NOMO-1 treated with dmso at 0.1 percent for 144 hours (cell line): Measurements from ENCODE around the gene GLP1R.
"Not testable (repeated sequence)": the region's sequence is repeated elsewhere in the genome, so short reads cannot be mapped to it uniquely, and the experiment has no call there.

Experiments
- DNase-seq: peaks from one replicate; lab custom pipeline; 2025; ENCODE audit not compliant: unreplicated experiment; lab: John Stamatoyannopoulos, UW

Gene GLP1R

DNA sequence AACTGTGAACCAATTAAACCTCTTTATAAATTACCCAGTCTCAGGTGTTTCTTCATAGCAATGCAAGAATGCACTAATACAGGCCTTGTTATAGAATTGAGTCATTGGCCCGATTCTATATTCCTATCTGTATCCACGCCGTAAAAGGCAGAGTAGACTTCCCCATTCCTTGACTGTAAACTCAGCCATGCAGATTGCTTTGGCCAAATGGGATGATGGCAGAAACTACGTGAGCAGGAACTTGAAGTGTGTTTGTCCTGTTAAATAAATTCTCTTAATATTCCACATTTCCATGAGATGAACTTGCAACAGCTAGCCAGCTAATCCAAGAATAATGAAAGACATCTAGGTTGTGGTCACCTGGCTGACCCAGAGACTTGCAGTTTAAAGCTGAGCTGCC, 70.3 kb downstream of the GLP1R start:
- no peak for DNase-seq

DNA sequence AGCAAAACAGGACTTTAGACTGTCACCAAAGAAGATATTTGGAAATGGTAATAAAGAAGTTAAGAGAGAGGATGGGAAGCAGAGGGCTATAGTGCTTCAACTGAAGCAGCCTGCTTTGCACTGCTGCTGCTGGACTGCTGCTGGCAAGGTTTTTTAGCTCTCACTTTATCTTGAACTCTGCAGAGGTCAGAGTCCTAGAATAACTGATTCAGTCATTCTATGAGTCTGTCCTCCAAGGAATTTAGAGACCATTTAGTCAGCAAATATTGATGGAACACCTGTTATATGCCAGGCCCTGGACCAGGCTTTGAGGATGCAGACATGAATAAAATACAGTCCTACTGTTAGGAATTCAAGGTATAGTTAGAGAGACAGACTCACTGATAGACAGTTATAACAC, 75.5 kb downstream of the GLP1R start:
- no peak for DNase-seq

DNA sequence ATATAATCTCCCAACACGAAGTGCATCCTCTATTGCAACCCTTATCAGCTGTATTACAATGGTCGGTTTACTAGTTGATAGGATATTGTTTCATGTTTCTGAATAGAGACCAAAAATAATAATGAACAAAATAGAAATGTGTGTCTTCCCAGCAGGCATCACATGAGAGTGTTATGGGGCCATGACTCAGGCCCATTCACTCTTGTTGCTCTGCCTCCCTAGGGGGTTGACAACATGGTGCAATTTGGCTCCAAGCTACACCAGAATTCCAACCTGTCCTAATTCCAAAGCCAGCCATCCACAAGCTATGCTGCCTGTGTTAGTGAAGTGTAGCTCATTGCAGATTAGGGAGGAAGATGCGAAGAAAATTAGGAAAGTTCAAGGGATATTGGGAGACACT, 79.5 kb downstream of the GLP1R start:
- no peak for DNase-seq

DNA sequence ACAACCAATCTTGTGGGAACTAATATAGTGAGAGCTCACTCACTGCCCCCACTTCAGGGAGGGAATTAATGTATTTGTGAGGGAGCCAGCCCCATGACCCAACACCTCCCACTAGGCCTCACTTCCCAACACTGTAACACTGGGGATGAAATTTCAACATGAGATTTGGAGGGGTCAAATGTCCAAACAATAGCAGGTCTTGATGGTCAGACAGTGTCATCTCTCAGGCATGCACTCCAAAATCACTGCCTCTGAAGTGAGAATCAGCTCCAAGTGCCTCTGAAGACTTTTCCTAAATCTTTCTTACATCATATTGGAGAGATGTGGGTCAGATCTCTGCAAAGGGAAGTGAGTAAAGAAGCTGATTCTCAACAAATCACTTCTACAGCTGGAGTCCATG, 80.3 kb downstream of the GLP1R start:
- DNase-seq, result no peak

- DNase-seq, result no peak
These were observed 82.1 kb downstream of the GLP1R start for GRCh38 chr6:39130691-39131090.

DNA sequence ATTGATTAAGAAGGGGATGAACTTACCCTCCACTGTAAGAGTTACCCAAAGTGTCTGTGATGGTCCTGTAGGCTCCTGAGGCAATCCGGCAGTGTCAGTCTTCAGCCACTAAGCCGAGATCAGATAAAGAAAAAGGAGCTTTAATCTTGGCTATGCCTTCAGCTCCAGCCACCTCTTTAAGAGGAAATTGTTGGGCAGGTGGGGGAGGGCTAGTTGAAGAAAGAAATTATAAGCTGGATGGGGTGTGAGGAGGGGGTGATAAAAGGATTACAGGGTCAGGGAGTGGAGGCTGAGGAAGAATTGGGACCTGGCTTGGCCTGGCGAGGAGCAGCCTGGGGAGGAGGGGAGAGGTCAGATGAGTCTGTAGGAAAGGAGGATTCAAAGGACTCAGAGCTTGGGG, 86.2 kb downstream of the GLP1R start:
- DNase-seq, result not testable (repeated sequence)

DNA sequence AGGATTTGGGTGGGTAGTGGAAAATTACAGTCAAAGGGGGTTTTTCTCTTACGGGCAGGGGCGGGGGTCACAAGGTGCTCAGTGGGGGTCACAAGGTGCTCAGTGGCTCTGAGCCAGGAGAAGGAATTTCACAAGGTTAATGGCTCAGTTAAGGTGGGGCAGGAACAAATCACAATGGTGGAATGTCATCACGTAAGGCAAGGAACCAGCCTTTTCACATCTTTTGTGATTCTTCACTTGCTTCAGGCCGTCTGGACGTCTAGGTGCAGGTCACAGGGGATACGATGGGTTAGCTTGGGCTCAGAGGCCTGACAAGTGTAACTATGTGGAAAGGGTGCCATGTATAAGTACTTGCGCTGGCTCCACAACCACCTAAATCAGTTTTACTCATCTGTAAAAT, 87.6 kb downstream of the GLP1R start:
- not testable (repeated sequence) for DNase-seq

DNA sequence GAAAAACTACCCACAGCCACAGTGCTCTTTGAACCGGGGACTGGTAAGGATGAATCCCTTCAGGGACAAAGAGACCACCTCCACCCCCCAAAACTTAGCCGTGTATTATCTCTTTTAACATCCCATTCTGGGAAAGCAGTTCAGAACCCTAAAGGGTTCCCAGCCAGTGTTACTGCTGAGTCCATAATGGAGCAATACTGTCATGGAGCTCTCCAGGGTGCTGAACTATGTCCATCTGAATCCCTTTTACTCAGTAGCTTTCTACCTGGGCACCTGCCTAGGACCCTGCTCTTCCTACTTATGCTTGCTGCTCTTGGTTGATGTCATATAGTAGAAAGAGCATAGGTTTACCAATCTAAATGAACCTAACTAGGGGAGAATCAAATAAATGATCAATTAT, 88.7 kb downstream of the GLP1R start:
- no peak for DNase-seq
